ENCODE data around the gene ADARB1.
A peak's percentile ranks its signal among the peaks of the same experiment; 100 is the strongest.

Gene ADARB1

DNA sequence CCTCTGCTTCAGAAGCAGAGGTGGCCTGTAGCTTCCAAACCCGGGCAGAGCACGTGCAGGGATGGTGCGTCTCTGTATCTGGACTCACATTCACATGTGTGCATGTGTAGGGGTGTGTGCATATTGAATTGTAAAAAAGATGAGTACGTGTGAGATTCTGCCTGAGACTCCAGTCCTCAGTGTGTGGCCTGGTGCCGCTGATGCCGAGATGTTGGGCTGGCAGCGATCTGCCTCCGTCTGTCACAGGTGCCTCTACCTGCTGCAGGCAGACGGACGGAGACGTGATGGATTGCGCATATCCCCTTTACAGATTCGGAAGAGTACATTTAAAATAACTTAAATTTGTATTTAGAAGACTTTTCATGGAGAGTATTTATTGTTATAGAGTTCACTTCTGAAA lies 53.6 kb downstream of the ADARB1 start:
- POLR2A ChIA-PET, result no interaction called here
- H3K4me3 ChIP-seq (ENCODE audit: low read depth, low read length), result no peak overlapping the region
- CTCF ChIA-PET, result interaction anchor here (0.6 to 10.0 kb wide), 28 partner anchors 11 to 335 kb away, joined by 3 to 270 read pairs (median 6); partner anchors contain the start of genes SLX9 and UBE2G2
- no peak for DNase-seq (ENCODE audit: low read depth, low spot score)
- TF ChIP-seq, protein P1, sequence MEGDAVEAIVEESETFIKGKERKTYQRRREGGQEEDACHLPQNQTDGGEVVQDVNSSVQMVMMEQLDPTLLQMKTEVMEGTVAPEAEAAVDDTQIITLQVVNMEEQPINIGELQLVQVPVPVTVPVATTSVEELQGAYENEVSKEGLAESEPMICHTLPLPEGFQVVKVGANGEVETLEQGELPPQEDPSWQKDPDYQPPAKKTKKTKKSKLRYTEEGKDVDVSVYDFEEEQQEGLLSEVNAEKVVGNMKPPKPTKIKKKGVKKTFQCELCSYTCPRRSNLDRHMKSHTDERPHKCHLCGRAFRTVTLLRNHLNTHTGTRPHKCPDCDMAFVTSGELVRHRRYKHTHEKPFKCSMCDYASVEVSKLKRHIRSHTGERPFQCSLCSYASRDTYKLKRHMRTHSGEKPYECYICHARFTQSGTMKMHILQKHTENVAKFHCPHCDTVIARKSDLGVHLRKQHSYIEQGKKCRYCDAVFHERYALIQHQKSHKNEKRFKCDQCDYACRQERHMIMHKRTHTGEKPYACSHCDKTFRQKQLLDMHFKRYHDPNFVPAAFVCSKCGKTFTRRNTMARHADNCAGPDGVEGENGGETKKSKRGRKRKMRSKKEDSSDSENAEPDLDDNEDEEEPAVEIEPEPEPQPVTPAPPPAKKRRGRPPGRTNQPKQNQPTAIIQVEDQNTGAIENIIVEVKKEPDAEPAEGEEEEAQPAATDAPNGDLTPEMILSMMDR (IDR thresholded peaks at IDR 0.05; ENCODE audit: insufficient read depth, low read length, missing control alignments), result no peak

DNA sequence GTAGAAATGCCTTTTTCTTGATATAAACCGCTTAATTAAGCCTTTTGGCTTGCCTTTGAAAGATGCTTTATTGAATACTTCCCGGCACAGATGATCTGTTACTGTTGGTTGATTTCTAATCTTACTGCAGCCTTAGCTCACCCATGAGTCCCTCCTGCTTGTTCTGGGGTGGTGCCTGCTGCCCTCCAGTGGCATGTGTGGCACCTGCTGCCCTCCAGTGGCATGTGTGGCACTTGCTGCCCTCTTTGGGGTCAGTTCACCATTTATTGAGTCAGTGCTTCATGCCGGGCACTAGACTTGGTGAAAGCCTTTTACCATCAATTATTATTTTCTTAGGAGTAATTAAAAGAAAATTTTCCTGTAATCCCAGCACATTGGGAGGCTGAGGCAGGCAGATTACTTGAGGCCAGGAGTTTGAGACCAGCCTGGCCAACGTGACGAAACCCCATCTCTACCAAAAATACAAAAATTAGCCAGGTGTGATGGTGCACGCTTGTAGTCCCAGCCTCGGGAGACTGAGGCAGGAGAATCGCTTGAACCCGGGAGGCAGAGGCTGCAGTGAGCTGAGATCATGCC lies 54.3 kb downstream of the ADARB1 start:
- DNase-seq (ENCODE audit: low read depth, low spot score), result no peak
- H3K4me3 ChIP-seq (ENCODE audit: low read depth, low read length), result no peak overlapping the region
- POLR2A ChIA-PET, result no interaction called here
- CTCF ChIA-PET, result interaction anchor here (0.6 to 10.0 kb wide), 35 partner anchors 10 to 328 kb away, joined by 3 to 270 read pairs (median 4); partner anchors contain the start of genes ADARB1, SLX9 and UBE2G2
- TF ChIP-seq, protein P1 (IDR thresholded peaks at IDR 0.05; ENCODE audit: insufficient read depth, low read length, missing control alignments), result peak; percentile 96

DNA sequence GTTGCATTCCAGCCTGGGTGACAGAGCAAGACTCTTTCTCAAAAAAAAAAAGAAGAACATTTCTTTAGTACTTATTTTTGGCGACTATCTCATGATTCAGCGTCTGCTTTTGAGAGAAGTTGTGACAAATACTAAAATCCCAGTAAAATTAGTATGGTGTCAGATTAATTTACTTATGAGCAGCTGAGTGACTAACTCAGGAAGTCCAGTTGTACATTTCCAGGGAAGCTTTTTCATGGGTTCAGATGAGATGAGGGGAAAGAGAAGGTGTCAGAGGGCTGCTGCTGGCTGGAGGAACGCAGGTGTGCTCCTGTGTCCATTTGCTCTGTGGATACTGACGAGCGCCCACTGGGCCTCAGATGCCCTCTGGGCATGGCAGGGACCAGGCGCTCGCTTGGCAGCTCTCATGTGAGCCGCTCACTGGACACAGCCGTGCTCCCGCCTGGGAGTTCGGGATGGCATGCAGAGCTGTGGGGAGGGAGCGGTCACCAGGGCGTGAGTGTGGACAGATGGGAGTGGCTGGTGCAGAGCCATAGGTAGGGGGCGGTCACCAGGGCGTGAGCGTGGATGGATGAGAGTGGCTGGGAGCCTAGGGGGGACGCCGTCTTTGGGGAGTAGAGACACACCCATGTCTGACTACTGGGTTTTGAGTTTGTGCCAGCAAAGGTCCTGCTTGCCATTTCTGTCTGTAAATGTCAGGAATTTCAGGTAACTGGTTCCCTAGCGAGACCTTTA lies 55.0 kb downstream of the ADARB1 start:
- POLR2A ChIA-PET, result interaction anchor here (1.9 kb wide), 1 partner anchor 167 kb away, joined by 6 read pairs; no protein-coding TSS in a partner anchor
- DNase-seq (ENCODE audit: low read depth, low spot score), result no peak
- H3K4me3 ChIP-seq (ENCODE audit: low read depth, low read length), result no peak overlapping the region
- TF ChIP-seq, protein P1 (IDR thresholded peaks at IDR 0.05; ENCODE audit: insufficient read depth, low read length, missing control alignments), result no peak
- CTCF ChIA-PET, result interaction anchor here (0.7 to 10.0 kb wide), 26 partner anchors 10 to 318 kb away, joined by 3 to 270 read pairs (median 8); partner anchors contain the start of genes ADARB1 and SLX9

DNA sequence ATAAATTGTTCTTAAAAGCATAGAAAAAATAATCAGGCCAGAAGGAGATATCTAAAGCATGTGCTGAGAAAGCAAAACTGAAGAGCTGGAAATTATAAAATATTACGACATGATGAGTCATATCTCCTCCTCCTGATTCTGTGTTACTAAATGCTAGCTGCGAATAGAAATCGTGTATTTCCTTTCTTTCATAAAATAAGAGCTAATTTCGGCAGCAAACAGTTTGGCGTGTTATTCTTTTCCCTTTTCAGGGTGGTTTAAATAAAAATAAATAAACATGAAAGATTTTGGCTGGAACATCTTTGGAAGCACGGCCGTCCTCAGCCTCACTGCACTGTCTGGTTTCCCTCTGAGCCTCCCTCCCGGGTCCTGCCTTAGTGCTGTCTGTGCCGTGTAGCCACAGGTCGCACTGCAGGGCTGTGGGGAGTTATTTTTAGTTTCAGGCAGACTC lies 56.0 kb downstream of the ADARB1 start:
- no peak for DNase-seq (ENCODE audit: low read depth, low spot score)
- CTCF ChIA-PET, result interaction anchor here (0.9 to 10.0 kb wide), 15 partner anchors 9 to 331 kb away, joined by 3 to 270 read pairs (median 11); partner anchors contain the start of genes ADARB1 and SLX9
- peak overlapping the region; percentile 46 for H3K4me3 ChIP-seq (ENCODE audit: low read depth, low read length)
- TF ChIP-seq, protein P1 (IDR thresholded peaks at IDR 0.05; ENCODE audit: insufficient read depth, low read length, missing control alignments), result no peak
- POLR2A ChIA-PET, result interaction anchor here (0.7 to 1.9 kb wide), 2 partner anchors 168 to 923 kb away, joined by 3 to 6 read pairs; no protein-coding TSS in a partner anchor

DNA sequence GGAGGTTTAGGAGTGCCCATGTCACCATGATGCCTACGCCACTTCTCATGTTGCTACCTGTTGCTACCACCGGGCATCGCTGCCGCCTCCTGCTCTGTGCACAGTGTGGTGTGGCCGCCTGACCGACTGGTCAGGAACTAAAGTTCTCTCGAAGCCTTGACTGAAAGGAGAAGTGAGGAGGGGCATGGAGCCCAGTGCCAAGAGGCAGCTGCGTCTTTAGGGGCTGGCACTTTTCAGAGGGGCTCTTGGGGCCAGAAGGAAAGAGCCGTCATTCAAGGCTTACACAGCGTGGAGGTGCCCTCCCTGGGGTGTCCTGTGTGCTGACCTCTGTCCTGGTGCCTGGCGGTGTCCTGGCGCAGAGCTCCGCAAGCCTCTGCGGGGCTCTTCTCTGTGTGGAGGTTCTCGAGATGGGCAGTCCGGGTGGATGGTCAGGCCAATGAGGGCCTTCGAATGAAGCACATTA lies 57.2 kb downstream of the ADARB1 start:
- ChIA-PET CTCF (interaction anchor here (1.3 to 10.0 kb wide), 4 partner anchors 8 to 187 kb away, joined by 3 to 270 read pairs (median 78); partner anchors contain the start of gene SLX9), POLR2A (no interaction called here)
- no peak for DNase-seq (ENCODE audit: low read depth, low spot score)
- H3K4me3 ChIP-seq (ENCODE audit: low read depth, low read length), result no peak overlapping the region
- TF ChIP-seq, protein P1 (IDR thresholded peaks at IDR 0.05; ENCODE audit: insufficient read depth, low read length, missing control alignments), result no peak
